SK-N-SH (cell line): ENCODE measurements around the gene SUN2. TPM values are rescaled to one million over a fixed set of nuclear protein-coding genes. Genes with fewer than 3 reads are reported as not detected.

Experiments used
- CTCF ChIA-PET: fragments of 300-600, 350-600 bp; formaldehyde crosslinking; extraction: SDS; loops from one replicate; lab custom pipeline; 2021; lab: Yijun Ruan, JAX
- POLR2A ChIA-PET: fragments of 350-600 bp; sonication (Branson Sonifier 250); formaldehyde crosslinking; extraction: SDS; loops from one replicate; lab custom pipeline; 2020; ENCODE audit warnings: antibody characterized with exemption, inconsistent platforms; lab: Yijun Ruan, JAX
- DNase-seq: peaks from one replicate; pipeline ENCODE4 v3.0.0; 2012
- H2AFZ ChIP-seq: fragments of 200-600 bp; sonication (generic); 2 replicates; pipeline ENCODE4 v1.8.1; 2016; ENCODE audit warnings: antibody characterized with exemption, mild to moderate bottlenecking, low read depth
- H3F3A ChIP-seq: fragments of 200-600 bp; sonication (generic); replicated peaks from 2 replicates; pipeline ENCODE3; 2016; ENCODE audit warnings: antibody characterized with exemption, mild to moderate bottlenecking; ENCODE audit not compliant: insufficient read depth
- H3K27ac ChIP-seq, 2 experiments: fragments of 200-500 bp in 1 of 2; fragments of 200-600 bp in 1 of 2; sonication (Bioruptor generic) in 1 of 2; sonication (generic), shearing (Covaris generic) in 1 of 2; 2 replicates each; pipeline versions ENCODE4 v1.5.1 to v1.6.1; 2014 to 2016; ENCODE audit warnings: low read depth in 2 of 2, inconsistent platforms in 1 of 2, low read length in 1 of 2, mild to moderate bottlenecking in 1 of 2, mixed read lengths in 1 of 2
- H3K27me3 ChIP-seq: fragments of 200-600 bp; sonication (generic), shearing (Covaris generic); 2 replicates; pipeline ENCODE4 v1.6.1; 2016; ENCODE audit warnings: mixed run types; ENCODE audit not compliant: insufficient read depth
- H3K36me3 ChIP-seq, 2 experiments: fragments of 200-500 bp in 1 of 2; fragments of 200-600 bp in 1 of 2; sonication (Bioruptor generic) in 1 of 2; sonication (generic) in 1 of 2; replicated peaks in 1 of 2; 2 replicates each; pipeline versions ENCODE3 to v1.5.1; 2014 to 2016; ENCODE audit warnings: low read length in 1 of 2, mild to moderate bottlenecking in 1 of 2; ENCODE audit not compliant: insufficient read depth in 2 of 2, control insufficient read depth in 1 of 2
- H3K4me1 ChIP-seq, 2 experiments: fragments of 200-500 bp in 1 of 2; fragments of 200-600 bp in 1 of 2; sonication (Bioruptor generic) in 1 of 2; sonication (generic), shearing (Covaris generic) in 1 of 2; 2 replicates each; pipeline versions ENCODE4 v1.5.1 to v1.6.1; 2014 to 2016; ENCODE audit warnings: low read depth in 1 of 2, low read length in 1 of 2, mixed run types in 1 of 2; ENCODE audit not compliant: insufficient read depth in 2 of 2, control insufficient read depth in 1 of 2
- H3K4me2 ChIP-seq: fragments of 200-600 bp; sonication (generic), shearing (Covaris generic); 2 replicates; pipeline ENCODE4 v1.6.1; 2017; ENCODE audit warnings: mixed run types
- H3K4me3 ChIP-seq, 2 experiments: fragments of 200-500 bp in 1 of 2; fragments of 200-600 bp in 1 of 2; sonication (Bioruptor generic) in 1 of 2; sonication (generic), shearing (Covaris generic) in 1 of 2; 2 replicates each; pipeline versions ENCODE4 v1.5.1 to v1.8.1; 2014 to 2016; ENCODE audit warnings: low read depth in 2 of 2, inconsistent platforms in 1 of 2, low read length in 1 of 2, mild to moderate bottlenecking in 1 of 2, mixed read lengths in 1 of 2, moderate library complexity in 1 of 2
- H3K79me2 ChIP-seq: fragments of 200-600 bp; sonication (generic); 2 replicates; pipeline ENCODE4 v1.8.1; 2017; ENCODE audit warnings: mild to moderate bottlenecking; ENCODE audit not compliant: insufficient read depth
- H3K9ac ChIP-seq: fragments of 200-600 bp; sonication (generic); 2 replicates; pipeline ENCODE4 v1.6.1; 2017; ENCODE audit warnings: mixed run types
- H3K9me2 ChIP-seq: fragments of 200-600 bp; sonication (generic); 2 replicates; pipeline ENCODE4 v1.6.1; 2017; ENCODE audit warnings: mixed run types
- H3K9me3 ChIP-seq: fragments of 200-600 bp; sonication (generic); 2 replicates; pipeline ENCODE4 v1.6.1; 2017; ENCODE audit warnings: mixed run types, mild to moderate bottlenecking, moderate library complexity
- H4K20me1 ChIP-seq: fragments of 200-600 bp; sonication (generic); 2 replicates; pipeline ENCODE4 v1.6.1; 2017; ENCODE audit warnings: mild to moderate bottlenecking, mixed run types; ENCODE audit not compliant: insufficient read depth
- CHD2 ChIP-seq: fragments of 150-350 bp; IDR thresholded peaks from 2 replicates; pipeline ENCODE4 v1.6.1; 2018; ENCODE audit warnings: low read length; ENCODE audit not compliant: partially characterized antibody
- ELF1 ChIP-seq: IDR thresholded peaks from 2 replicates; pipeline ENCODE4 v1.4.0; 2012
- EP300 ChIP-seq, 2 experiments: IDR thresholded peaks; 2 replicates each; pipeline versions ENCODE4 v1.4.0 to v1.6.1; 2012; ENCODE audit warnings: borderline replicate concordance in 1 of 2, low read depth in 1 of 2, low read length in 1 of 2
- FOSL2 ChIP-seq: IDR thresholded peaks from 2 replicates; pipeline ENCODE4 v1.4.0; 2012; ENCODE audit warnings: low read depth, mild to moderate bottlenecking, moderate library complexity, borderline replicate concordance
- FOXM1 ChIP-seq: IDR thresholded peaks from 2 replicates; pipeline ENCODE4 v1.4.0; 2012; ENCODE audit warnings: low read depth, mild to moderate bottlenecking
- GABPA ChIP-seq: IDR thresholded peaks from 2 replicates; pipeline ENCODE4 v1.4.0; 2012; ENCODE audit warnings: low read depth, mild to moderate bottlenecking
- GATA2 ChIP-seq: sonication (generic); formaldehyde crosslinking; IDR thresholded peaks from 2 replicates; pipeline ENCODE4 v1.5.0; 2020; ENCODE audit warnings: mild to moderate bottlenecking, missing genetic modification reagents
- MAX ChIP-seq: IDR thresholded peaks from 2 replicates; pipeline ENCODE4 v1.4.0; 2012; ENCODE audit warnings: low read depth
- MXI1 ChIP-seq: IDR thresholded peaks from 2 replicates; pipeline ENCODE4 v1.6.1; 2012; ENCODE audit warnings: mild to moderate bottlenecking, low read depth, low read length, improper control_type of control experiment
- NFIC ChIP-seq: IDR thresholded peaks from 2 replicates; pipeline ENCODE4 v1.4.0; 2012; ENCODE audit warnings: borderline replicate concordance
- NRF1 ChIP-seq: IDR thresholded peaks from 2 replicates; pipeline ENCODE4 v1.6.1; 2012; ENCODE audit warnings: low read depth, mild to moderate bottlenecking, low read length
- PBX3 ChIP-seq: IDR thresholded peaks from 2 replicates; pipeline ENCODE4; 2012
- RCOR1 ChIP-seq: fragments of 150-350 bp; IDR thresholded peaks from 2 replicates; pipeline ENCODE4 v1.6.1; 2017; ENCODE audit warnings: antibody characterized with exemption, low read length
- TCF12 ChIP-seq: IDR thresholded peaks from 2 replicates; pipeline ENCODE4 v1.4.0; 2012
- WGBS: methylation state at CpG from one replicate; pipeline ENCODE4 v1.1.6; 2017; ENCODE audit warnings: low lambda C conversion rate; 5-methylcytosine and 5-hydroxymethylcytosine counted together
- polyA plus RNA-seq, 3 experiments: library from polyadenylated mRNA; depleted of rRNA; stranded (reverse); fragments of >200 nt; gene quantifications; 2 replicates each; pipeline ENCODE4 v1.2.3, GENCODE V29; 2012
- TF ChIP-seq, protein P1 (sequence below): IDR thresholded peaks from 2 replicates; pipeline ENCODE4 v1.4.0; 2012; ENCODE audit warnings: low read depth, borderline replicate concordance

The SUN2 gene
- polyA plus RNA-seq, 1 of the 3 experiments (the other 2 are of a cell fraction): 10.2 TPM

GRCh38 chr22:38789606-38790005 lies 33.8 kb upstream of the SUN2 start (continued):
- TF ChIP-seq ELF1 (no peak), NRF1 (no peak), CHD2 (no peak)

- no peak for TF ChIP-seq GABPA
- 0 out of 2 replicates have a peak, but pooled peaks have one; percentile 26 for TF ChIP-seq GATA2 (CRISPR knock-in tag)
- ChIA-PET POLR2A (no interaction called here), CTCF (interaction anchor here (1.3 to 1.4 kb wide), 2 partner anchors 20 to 54 kb away, joined by 4 read pairs; no protein-coding TSS in a partner anchor)
- peaks cover 14 to 35% of the 10 kb centered on the region in 2 experiments; a peak in 3 of 4 replicates for H3K4me1 ChIP-seq
- H3K27me3 ChIP-seq: no peaks in the 10 kb centered on the region
- H3K9me2 ChIP-seq: no peaks in the 10 kb centered on the region
- H3K4me2 ChIP-seq: peak overlapping the region; percentile 67
- peak; percentile 55 for DNase-seq
- H3K9ac ChIP-seq: 0 out of 2 replicates have a peak overlapping the region, but pooled peaks have one; percentile 14
- no peak overlapping the region for H2AFZ ChIP-seq
- peaks cover 3% of the 10 kb centered on the region for H3F3A ChIP-seq
- 24% methylated on average over 4 of the region's 6 CpGs for WGBS
- no peak overlapping the region for H3K4me3 ChIP-seq
- no peaks in the 10 kb centered on the region for H4K20me1 ChIP-seq
- peaks cover 5% of the 10 kb centered on the region; the same call in 1 of the 2 replicates for H3K79me2 ChIP-seq
- peak overlapping the region; percentile 61 to 87; a peak in 3 of 4 replicates for H3K27ac ChIP-seq
- no peaks in the 10 kb centered on the region for H3K36me3 ChIP-seq
- no peaks in the 10 kb centered on the region for H3K9me3 ChIP-seq
Measured at GRCh38 chr22:38788846-38789245, 33.0 kb upstream of the SUN2 start.

DNA sequence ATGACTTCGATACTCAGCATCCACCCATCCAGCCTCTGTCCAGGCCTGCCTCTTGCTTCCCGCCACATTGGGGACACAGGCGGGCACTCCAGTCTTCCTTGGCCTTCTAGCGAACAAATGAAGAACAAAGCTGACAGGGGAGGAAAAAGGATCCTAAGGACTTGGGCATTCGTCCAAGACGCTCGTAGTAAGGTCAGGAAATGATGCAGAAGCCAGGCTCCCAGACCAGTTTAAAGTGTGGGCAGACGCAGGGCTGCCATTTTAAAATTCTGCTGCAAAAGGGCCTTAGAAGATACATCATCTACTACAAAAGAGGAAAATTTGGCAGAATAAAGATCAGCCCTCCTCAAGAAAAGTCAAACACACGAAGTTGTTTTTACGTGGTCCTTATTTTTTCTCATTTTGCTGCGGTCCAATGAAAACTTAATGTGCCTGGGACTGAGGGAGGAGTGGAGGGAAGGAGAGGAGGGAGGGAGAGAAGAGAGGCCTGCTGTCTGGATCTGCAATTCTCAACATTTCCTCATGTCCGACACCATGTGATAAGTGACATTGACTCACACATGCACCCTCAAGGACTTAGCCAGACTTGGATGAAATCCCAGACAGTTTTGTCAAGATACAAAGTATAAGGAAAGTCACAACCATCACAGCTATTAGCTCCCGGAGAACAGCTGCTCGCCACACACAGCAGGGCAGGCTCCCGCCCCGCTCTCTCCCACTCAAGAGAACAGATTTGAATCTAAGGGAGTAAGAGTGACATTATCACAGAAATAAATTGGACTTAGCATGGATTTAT lies 32.4 kb upstream of the SUN2 start:
- Histone ChIP-seq H2AFZ (no peak overlapping the region), H3K4me1 (peaks cover 14 to 36% of the 10 kb centered on the region in 2 experiments; a peak in 3 of 4 replicates), H3K4me3 (no peak overlapping the region), H3K9me2 (no peaks in the 10 kb centered on the region), H3K36me3 (no peaks in the 10 kb centered on the region), H3K4me2 (peak overlapping the region; percentile 67), H3F3A (peaks cover 3% of the 10 kb centered on the region), H3K9me3 (no peaks in the 10 kb centered on the region), H4K20me1 (no peaks in the 10 kb centered on the region), H3K27ac (peak overlapping the region; percentile 61 to 87), H3K27me3 (no peaks in the 10 kb centered on the region), H3K79me2 (peaks cover 3% of the 10 kb centered on the region; the same call in 1 of the 2 replicates), H3K9ac (0 out of 2 replicates have a peak overlapping the region, but pooled peaks have one; percentile 14)
- CTCF ChIA-PET: interaction anchor here (0.7 to 7.7 kb wide), 3 partner anchors 19 to 65 kb away, joined by 3 to 47 read pairs (median 4); no protein-coding TSS in a partner anchor
- 44% methylated on average over 12 of the region's 16 CpGs for WGBS
- DNase-seq: peak; percentile 59
- POLR2A ChIA-PET: no interaction called here
- TF ChIP-seq PBX3 (0 out of 2 replicates have a peak, but pooled peaks have one; percentile 18), TCF12 (peak; percentile 29; the same call in 1 of the 2 replicates), NFIC (no peak), EP300 (IDR thresholded peaks at IDR 0.05; ENCODE audit: borderline replicate concordance in 1 of 2, low read depth in 1 of 2, low read length in 1 of 2) (0 out of 4 replicates have a peak, but pooled peaks of 1 of the 2 experiments have one; percentile 22), FOSL2 (no peak), RCOR1 (0 out of 2 replicates have a peak, but pooled peaks have one; percentile 15), FOXM1 (no peak), GATA2 (CRISPR knock-in tag) (peak; percentile 37; the same call in 1 of the 2 replicates), MAX (peak; percentile 81), MXI1 (peak; percentile 90)
- TF ChIP-seq, protein P1, sequence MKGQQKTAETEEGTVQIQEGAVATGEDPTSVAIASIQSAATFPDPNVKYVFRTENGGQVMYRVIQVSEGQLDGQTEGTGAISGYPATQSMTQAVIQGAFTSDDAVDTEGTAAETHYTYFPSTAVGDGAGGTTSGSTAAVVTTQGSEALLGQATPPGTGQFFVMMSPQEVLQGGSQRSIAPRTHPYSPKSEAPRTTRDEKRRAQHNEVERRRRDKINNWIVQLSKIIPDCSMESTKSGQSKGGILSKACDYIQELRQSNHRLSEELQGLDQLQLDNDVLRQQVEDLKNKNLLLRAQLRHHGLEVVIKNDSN: 0 out of 2 replicates have a peak, but pooled peaks have one; percentile 31
